ENCODE results near the gene RNF25.

RNF25 gene

DNA sequence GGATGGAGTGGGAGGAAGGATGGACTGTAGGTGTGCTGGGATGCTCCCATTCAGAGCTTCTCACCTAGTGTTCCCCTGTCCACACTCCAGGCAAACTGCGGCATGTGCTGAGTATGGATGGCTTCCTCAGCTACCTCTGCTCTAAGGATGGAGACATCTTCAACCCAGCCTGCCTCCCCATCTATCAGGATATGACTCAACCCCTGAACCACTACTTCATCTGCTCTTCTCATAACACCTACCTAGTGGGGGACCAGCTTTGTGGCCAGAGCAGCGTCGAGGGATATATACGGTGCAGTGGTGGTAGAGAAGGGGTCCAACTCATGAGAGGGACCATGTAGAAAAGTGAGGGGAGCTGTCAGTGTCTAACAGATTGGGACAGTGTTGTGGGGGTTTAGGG is 43.9 kb downstream of the RNF25 start:
- Histone ChIP-seq H3K27ac (ENCODE audit: low read length) (no peak overlapping the region), H3K4me1 (ENCODE audit: control insufficient read depth, insufficient read depth, low read length) (no peaks in the 10 kb centered on the region), H3K4me3 (ENCODE audit: low read length) (no peak overlapping the region), H3K36me3 (ENCODE audit: control insufficient read depth, insufficient read depth, low read length) (no peaks in the 10 kb centered on the region), H3K9me3 (ENCODE audit: control insufficient read depth, insufficient read depth, low read length) (no peaks in the 10 kb centered on the region), H3K27me3 (ENCODE audit: control insufficient read depth, insufficient read depth, low read length) (no peaks in the 10 kb centered on the region)
- whole genome bisulfite sequencing (ENCODE audit: insufficient coverage, insufficient read length), result no CpG with 5 or more reads among the region's 4 CpGs
- no peak for DNase-seq (ENCODE audit: low read depth, low spot score)

DNA sequence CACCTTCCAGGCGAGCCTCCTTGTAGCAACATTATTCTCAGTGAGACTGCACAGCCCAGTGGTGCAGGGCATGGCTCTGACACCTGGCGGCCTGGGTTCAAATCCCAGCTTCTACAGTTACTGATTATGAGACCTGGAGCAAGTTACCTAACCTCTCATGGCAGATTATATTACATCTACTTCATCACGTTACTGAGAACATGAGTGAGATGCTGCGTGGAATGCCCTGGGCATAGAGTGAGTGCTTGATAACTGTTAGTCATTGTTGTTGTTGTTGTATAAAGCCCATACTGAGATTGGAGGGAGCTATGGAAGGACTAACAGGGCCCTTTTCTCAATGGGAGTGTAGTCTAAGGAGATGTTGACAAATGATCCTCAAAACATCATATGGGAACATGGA is 45.4 kb downstream of the RNF25 start:
- Histone ChIP-seq H3K9me3 (ENCODE audit: control insufficient read depth, insufficient read depth, low read length) (no peaks in the 10 kb centered on the region), H3K36me3 (ENCODE audit: control insufficient read depth, insufficient read depth, low read length) (no peaks in the 10 kb centered on the region), H3K27ac (ENCODE audit: low read length) (no peak overlapping the region), H3K4me1 (ENCODE audit: control insufficient read depth, insufficient read depth, low read length) (no peaks in the 10 kb centered on the region), H3K4me3 (ENCODE audit: low read length) (no peak overlapping the region), H3K27me3 (ENCODE audit: control insufficient read depth, insufficient read depth, low read length) (no peaks in the 10 kb centered on the region)
- WGBS (ENCODE audit: insufficient coverage, insufficient read length), result no CpG with 5 or more reads among the region's 4 CpGs
- no peak for DNase-seq (ENCODE audit: low read depth, low spot score)

DNA sequence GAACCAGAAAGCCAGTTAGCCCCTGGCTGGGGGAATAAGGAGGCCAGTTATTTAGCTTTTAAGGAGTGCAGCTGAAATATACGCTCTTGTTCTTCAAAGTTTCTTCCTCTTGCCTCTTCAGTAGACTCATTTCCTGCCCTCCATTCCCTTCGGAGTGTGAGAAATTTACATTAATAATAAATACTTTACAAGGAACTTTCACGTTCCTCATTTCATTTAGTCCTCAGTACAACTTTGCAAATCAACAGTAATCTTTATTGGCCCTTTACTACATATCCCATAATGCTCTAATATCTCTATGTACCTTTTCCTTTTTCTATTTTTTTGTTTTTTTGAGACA is 48.5 kb downstream of the RNF25 start:
- Histone ChIP-seq H3K4me1 (ENCODE audit: control insufficient read depth, insufficient read depth, low read length) (no peaks in the 10 kb centered on the region), H3K36me3 (ENCODE audit: control insufficient read depth, insufficient read depth, low read length) (no peaks in the 10 kb centered on the region), H3K4me3 (ENCODE audit: low read length) (no peak overlapping the region), H3K27ac (ENCODE audit: low read length) (no peak overlapping the region), H3K27me3 (ENCODE audit: control insufficient read depth, insufficient read depth, low read length) (no peaks in the 10 kb centered on the region), H3K9me3 (ENCODE audit: control insufficient read depth, insufficient read depth, low read length) (no peaks in the 10 kb centered on the region)
- no CpG with 5 or more reads among the region's 3 CpGs for WGBS (ENCODE audit: insufficient coverage, insufficient read length)
- DNase-seq (ENCODE audit: low read depth, low spot score), result no peak

DNA sequence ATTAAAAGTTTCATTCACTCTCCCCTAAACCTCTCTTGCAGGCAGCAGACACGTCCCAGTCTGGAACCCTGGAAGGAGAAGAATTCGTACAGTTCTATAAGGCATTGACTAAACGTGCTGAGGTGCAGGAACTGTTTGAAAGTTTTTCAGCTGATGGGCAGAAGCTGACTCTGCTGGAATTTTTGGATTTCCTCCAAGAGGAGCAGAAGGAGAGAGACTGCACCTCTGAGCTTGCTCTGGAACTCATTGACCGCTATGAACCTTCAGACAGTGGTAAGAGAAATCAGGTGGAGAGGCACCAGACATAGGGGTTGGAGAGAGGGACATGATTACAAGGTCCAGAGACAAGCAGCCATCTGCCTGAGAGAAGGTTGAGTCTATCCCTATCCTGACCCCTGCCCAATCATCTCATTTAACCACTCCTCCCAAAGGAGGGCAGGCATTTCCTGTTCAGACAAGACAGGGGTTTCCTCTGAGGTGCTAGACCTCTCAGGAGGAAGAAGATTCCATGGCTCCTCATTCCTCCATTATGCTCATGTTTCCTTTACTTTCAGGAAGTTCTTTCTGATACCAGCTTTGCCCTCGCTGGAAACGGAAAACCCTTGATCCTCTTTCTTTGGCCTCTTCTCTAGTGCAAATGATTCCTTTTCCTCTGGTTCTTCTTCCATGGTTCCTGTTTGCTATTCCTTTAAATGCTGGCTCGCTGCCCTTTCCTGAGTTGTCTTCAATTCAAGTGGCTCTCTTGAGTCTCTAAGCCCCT is 49.0 kb downstream of the RNF25 start:
- WGBS (ENCODE audit: insufficient coverage, insufficient read length), result no CpG with 5 or more reads among the region's 7 CpGs
- DNase-seq (ENCODE audit: low read depth, low spot score), result no peak
- Histone ChIP-seq H3K27me3 (ENCODE audit: control insufficient read depth, insufficient read depth, low read length) (no peaks in the 10 kb centered on the region), H3K9me3 (ENCODE audit: control insufficient read depth, insufficient read depth, low read length) (no peaks in the 10 kb centered on the region), H3K4me1 (ENCODE audit: control insufficient read depth, insufficient read depth, low read length) (no peaks in the 10 kb centered on the region), H3K4me3 (ENCODE audit: low read length) (no peak overlapping the region), H3K36me3 (ENCODE audit: control insufficient read depth, insufficient read depth, low read length) (no peaks in the 10 kb centered on the region), H3K27ac (ENCODE audit: low read length) (no peak overlapping the region)

DNA sequence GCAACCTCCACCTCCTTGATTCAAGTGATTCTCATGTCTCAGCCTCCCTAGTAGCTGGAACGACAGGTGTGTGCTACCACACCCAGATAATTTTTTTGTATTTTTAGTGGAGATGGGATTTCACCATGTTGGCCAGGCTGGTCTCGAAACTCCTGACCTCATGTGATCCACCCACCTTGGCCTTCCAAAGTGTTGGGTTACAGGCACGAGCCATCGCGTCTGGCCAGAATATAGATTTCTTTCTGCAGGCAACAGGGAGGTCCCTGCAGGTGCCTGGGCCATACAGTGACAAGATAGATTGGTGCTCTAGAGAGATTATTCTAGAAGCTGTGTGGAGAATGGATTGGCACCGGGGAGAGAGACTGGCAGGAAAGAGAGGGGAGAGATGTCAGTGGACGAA is 50.8 kb downstream of the RNF25 start:
- DNase-seq (ENCODE audit: low read depth, low spot score), result no peak
- no CpG with 5 or more reads among the region's 7 CpGs for WGBS (ENCODE audit: insufficient coverage, insufficient read length)
- H3K4me3 ChIP-seq (ENCODE audit: low read length), result no peak overlapping the region

GRCh38 chr2:218618102-218618860 is 53.5 kb downstream of the RNF25 start:
- Histone ChIP-seq H3K4me3 (ENCODE audit: low read length) (no peak overlapping the region), H3K27me3 (ENCODE audit: control insufficient read depth, insufficient read depth, low read length) (no peaks in the 10 kb centered on the region), H3K36me3 (ENCODE audit: control insufficient read depth, insufficient read depth, low read length) (no peaks in the 10 kb centered on the region), H3K4me1 (ENCODE audit: control insufficient read depth, insufficient read depth, low read length) (no peaks in the 10 kb centered on the region), H3K27ac (ENCODE audit: low read length) (no peak overlapping the region), H3K9me3 (ENCODE audit: control insufficient read depth, insufficient read depth, low read length) (no peaks in the 10 kb centered on the region)
- no peak for DNase-seq (ENCODE audit: low read depth, low spot score)
- no CpG with 5 or more reads among the region's 9 CpGs for WGBS (ENCODE audit: insufficient coverage, insufficient read length)

More for the DNA sequence above, 50.8 kb downstream of the RNF25 start:
- Histone ChIP-seq H3K36me3 (ENCODE audit: control insufficient read depth, insufficient read depth, low read length) (no peaks in the 10 kb centered on the region), H3K27ac (ENCODE audit: low read length) (no peak overlapping the region), H3K9me3 (ENCODE audit: control insufficient read depth, insufficient read depth, low read length) (no peaks in the 10 kb centered on the region), H3K4me1 (ENCODE audit: control insufficient read depth, insufficient read depth, low read length) (no peaks in the 10 kb centered on the region), H3K27me3 (ENCODE audit: control insufficient read depth, insufficient read depth, low read length) (no peaks in the 10 kb centered on the region)

DNA sequence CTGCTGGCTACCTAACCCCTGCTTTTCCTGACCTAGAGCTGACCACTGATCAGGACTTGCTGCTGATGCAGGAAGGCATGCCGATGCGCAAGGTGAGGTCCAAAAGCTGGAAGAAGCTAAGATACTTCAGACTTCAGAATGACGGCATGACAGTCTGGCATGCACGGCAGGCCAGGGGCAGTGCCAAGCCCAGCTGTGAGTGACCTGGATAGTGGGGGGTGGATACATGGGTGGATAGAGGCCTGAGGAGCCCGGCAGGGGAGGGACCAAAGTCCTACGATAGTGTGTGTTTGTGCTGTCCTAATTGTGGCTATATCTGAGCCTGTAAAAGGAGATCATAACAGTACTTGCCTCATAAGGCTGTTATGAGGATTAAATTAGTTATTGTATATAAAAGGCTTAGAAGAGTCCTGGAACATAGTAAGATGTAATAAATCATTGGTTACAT is 55.9 kb downstream of the RNF25 start:
- H3K27ac ChIP-seq (ENCODE audit: low read length), result no peak overlapping the region
- H3K4me1 ChIP-seq (ENCODE audit: control insufficient read depth, insufficient read depth, low read length), result no peaks in the 10 kb centered on the region
- WGBS (ENCODE audit: insufficient coverage, insufficient read length), result no CpG with 5 or more reads among the region's 6 CpGs

More for the DNA sequence above, 55.9 kb downstream of the RNF25 start:
- Histone ChIP-seq H3K27me3 (ENCODE audit: control insufficient read depth, insufficient read depth, low read length) (no peaks in the 10 kb centered on the region), H3K9me3 (ENCODE audit: control insufficient read depth, insufficient read depth, low read length) (no peaks in the 10 kb centered on the region), H3K36me3 (ENCODE audit: control insufficient read depth, insufficient read depth, low read length) (no peaks in the 10 kb centered on the region), H3K4me3 (ENCODE audit: low read length) (no peak overlapping the region)
- DNase-seq (ENCODE audit: low read depth, low spot score), result no peak
